Endodermal cell (in vitro differentiated cells): ENCODE data around the gene SPO11. TPM values are rescaled to one million over a fixed set of nuclear protein-coding genes. Genes with fewer than 3 reads are reported as not detected.

Experiments used
- DNase-seq: peaks from one replicate; pipeline ENCODE4 v3.0.0-alpha.2; 2017
- H3K27ac ChIP-seq: 2 replicates; pipeline ENCODE4 v1.5.1; 2013; ENCODE audit warnings: mild to moderate bottlenecking, low read depth, low read length, moderate library complexity
- H3K27me3 ChIP-seq: 2 replicates; pipeline ENCODE4 v1.6.1; 2013; ENCODE audit warnings: mild to moderate bottlenecking, low read length, moderate library complexity; ENCODE audit not compliant: insufficient read depth, control insufficient read depth, poor library complexity, severe bottlenecking
- H3K36me3 ChIP-seq: 2 replicates; pipeline ENCODE4 v1.7.0; 2013; ENCODE audit warnings: mild to moderate bottlenecking, low read length, moderate library complexity; ENCODE audit not compliant: control insufficient read depth, insufficient read depth
- H3K4me1 ChIP-seq: one replicate; pipeline ENCODE4 v1.7.0; 2013; ENCODE audit warnings: low read length; ENCODE audit not compliant: control insufficient read depth, insufficient read depth
- H3K4me3 ChIP-seq: 2 replicates; pipeline ENCODE4 v1.5.1; 2013; ENCODE audit warnings: mild to moderate bottlenecking, low read length, moderate library complexity
- H3K9ac ChIP-seq: 2 replicates; pipeline ENCODE4 v1.6.1; 2013; ENCODE audit warnings: mild to moderate bottlenecking, low read length, moderate library complexity; ENCODE audit not compliant: poor library complexity, severe bottlenecking; ENCODE audit errors: extremely low read depth
- H3K9me3 ChIP-seq: 2 replicates; pipeline ENCODE4 v1.6.1; 2013; ENCODE audit warnings: mild to moderate bottlenecking, low read length, moderate library complexity; ENCODE audit not compliant: control insufficient read depth
- H3K27ac Mint-ChIP-seq: 2 replicates; pipeline ENCODE4 v1.8.0; 2020; ENCODE audit warnings: mixed read lengths
- H3K27me3 Mint-ChIP-seq: 2 replicates; pipeline ENCODE4 v1.8.0; 2021; ENCODE audit warnings: mild to moderate bottlenecking, mixed read lengths; ENCODE audit not compliant: insufficient read depth
- H3K36me3 Mint-ChIP-seq: 2 replicates; pipeline ENCODE4 v1.8.0; 2020; ENCODE audit warnings: low read depth, mixed read lengths
- H3K4me1 Mint-ChIP-seq: 2 replicates; pipeline ENCODE4 v1.8.0; 2020; ENCODE audit warnings: mixed read lengths
- H3K4me3 Mint-ChIP-seq: 2 replicates; pipeline ENCODE4 v1.8.0; 2020; ENCODE audit warnings: mild to moderate bottlenecking, moderate library complexity, mixed read lengths
- H3K9me3 Mint-ChIP-seq: 2 replicates; pipeline ENCODE4 v1.8.0; 2020; ENCODE audit warnings: mild to moderate bottlenecking, mixed read lengths
- WGBS, 2 experiments: methylation state at CpG; one replicate each; pipeline versions ENCODE4 v1.1.5 to v1.1.7; 2013; ENCODE audit warnings: missing lambda C conversion rate in 2 of 2, mixed read lengths in 1 of 2; ENCODE audit not compliant: insufficient coverage in 1 of 2, insufficient read length in 1 of 2; 5-methylcytosine and 5-hydroxymethylcytosine counted together
- total RNA-seq, 2 donors: library from RNA; stranded (reverse); fragmentation: NEBNext Ultra II Directional in 1 of 2; extraction: Animal tissue kit (Norgen Biotek cat#: 25700) in 1 of 2; gene quantifications; 2 replicates in 1 of 2; 3 replicates in 1 of 2; pipeline ENCODE4 v1.2.1, GENCODE V29; 2021
- TF ChIP-seq, protein P1 (sequence below): fragments of 200-600 bp; sonication (generic); conservative IDR thresholded peaks from 2 replicates; pipeline ENCODE4 v1.5.0; 2021; ENCODE audit warnings: antibody characterized with exemption, mild to moderate bottlenecking

The SPO11 gene
- total RNA-seq, 2 donors from 2014 or later: not detected

DNA sequence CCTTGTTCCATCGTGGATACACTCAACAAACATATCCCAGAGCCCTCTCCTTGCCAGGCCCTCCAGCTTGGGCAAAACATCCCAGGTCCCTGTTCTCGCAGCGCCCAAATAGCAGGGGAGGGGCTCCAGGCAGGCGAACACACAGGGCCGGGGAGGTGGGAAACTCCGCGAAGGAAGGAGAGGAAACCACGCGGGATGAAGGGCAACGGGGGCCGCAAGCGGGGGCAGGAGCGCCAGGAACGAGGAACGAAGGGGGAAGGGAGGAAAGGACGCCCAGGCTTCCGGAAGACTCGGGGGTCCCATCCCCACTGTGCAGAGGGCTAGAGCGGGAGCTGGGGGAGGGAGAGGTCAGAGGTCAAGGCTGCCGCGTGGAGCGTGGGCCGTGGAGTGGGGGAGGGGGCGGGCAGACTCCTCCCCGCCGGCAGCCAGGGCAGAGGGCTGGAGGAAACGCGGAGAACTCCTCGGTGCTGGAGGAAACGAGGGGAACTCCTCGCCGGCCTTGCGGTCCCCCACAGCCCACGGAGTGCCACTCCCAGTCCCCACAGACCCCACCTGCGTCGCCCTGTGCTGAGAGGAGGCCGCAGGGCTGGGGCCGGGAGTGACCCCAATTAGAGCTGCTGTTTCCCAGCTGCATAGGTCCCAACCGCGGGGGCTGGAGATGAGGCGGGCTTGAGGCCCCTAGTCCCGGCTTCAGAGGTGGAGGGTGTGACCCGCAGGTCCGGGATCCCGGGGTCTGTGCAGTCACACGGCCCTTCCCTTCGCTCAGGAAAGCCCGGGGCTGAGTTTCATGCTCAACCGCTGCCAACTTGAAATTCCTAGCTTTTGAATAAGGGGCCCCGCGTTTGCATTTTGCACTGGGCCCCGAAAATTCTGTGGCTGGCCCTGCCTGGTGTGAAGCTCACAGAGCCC, 60.3 kb downstream of the SPO11 start:
- Histone ChIP-seq H3K9ac (no peak overlapping the region), H3K4me1 (peaks cover 7% of the 10 kb centered on the region), H3K27me3 (peaks cover 16% of the 10 kb centered on the region), H3K4me3 (no peak overlapping the region), H3K27ac (no peak overlapping the region), H3K36me3 (peaks cover 2% of the 10 kb centered on the region), H3K9me3 (no peaks in the 10 kb centered on the region)
- Mint-ChIP-seq H3K4me3 (peak overlapping the region; percentile 75), H3K4me1 (peaks cover 12% of the 10 kb centered on the region), H3K27me3 (peaks cover 14% of the 10 kb centered on the region), H3K9me3 (no peaks in the 10 kb centered on the region), H3K36me3 (peaks cover 21% of the 10 kb centered on the region), H3K27ac (peak overlapping the region; percentile 66)
- 38 to 42% methylated on average over 25 to 52 of the region's 52 CpGs for WGBS, 2 experiments
- peak; percentile 75 for DNase-seq
- TF ChIP-seq, protein P1, sequence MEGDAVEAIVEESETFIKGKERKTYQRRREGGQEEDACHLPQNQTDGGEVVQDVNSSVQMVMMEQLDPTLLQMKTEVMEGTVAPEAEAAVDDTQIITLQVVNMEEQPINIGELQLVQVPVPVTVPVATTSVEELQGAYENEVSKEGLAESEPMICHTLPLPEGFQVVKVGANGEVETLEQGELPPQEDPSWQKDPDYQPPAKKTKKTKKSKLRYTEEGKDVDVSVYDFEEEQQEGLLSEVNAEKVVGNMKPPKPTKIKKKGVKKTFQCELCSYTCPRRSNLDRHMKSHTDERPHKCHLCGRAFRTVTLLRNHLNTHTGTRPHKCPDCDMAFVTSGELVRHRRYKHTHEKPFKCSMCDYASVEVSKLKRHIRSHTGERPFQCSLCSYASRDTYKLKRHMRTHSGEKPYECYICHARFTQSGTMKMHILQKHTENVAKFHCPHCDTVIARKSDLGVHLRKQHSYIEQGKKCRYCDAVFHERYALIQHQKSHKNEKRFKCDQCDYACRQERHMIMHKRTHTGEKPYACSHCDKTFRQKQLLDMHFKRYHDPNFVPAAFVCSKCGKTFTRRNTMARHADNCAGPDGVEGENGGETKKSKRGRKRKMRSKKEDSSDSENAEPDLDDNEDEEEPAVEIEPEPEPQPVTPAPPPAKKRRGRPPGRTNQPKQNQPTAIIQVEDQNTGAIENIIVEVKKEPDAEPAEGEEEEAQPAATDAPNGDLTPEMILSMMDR: no peak

DNA sequence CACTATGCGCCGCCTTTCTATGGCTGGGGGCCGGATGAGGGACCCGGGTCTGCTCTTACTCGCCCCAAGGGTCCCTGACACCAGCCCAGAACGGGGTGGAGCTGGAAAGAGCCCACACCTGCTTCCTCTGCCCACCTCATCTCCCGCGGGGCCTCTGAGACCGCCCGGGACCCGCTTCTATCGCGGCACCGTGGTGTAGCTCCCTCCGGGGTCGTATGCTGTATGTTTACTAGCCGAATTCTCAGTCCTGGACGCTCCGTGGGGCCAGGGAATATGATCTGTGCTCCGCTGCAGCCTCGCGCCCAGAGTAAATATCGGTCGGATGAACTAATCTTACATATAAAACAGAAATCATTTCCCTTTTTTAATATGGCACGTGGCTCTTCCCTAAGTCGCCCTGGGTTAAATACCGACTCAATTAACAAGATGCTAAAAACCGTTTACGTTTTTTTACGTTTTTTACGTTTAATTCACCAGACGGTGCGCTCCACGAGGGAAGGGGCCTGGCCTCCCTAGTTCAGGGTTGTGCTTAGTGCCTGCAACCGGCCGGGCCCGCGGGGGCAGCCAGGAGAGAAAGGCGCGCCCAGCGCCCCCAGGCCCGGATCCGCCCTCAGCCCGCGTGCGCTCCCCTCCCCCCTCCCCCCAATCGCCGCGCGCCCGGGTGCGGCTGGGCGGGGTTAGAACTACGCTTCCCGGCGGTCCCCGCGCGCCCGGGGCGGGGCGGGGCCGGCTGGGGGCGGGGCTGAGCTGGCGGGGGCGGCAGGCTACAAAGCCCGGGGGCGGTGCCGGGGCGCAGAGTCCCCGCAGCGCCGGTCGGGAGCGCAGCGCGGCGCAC, 61.2 kb downstream of the SPO11 start, which contains the start of gene RBM38:
RBM38 (plus strand) TSS at position 793 of the 835 bp plus-strand sequence. CDS start 186 bp downstream, outside the sequence.
- H3K9ac ChIP-seq: peak within 1 kb of the TSS; percentile 34
- H3K27ac Mint-ChIP-seq: peak within 1 kb of the TSS; percentile 66
- H3K9me3 Mint-ChIP-seq: no peaks in the 10 kb centered on the region
- peak within 1 kb of the TSS; percentile 75 for H3K4me3 Mint-ChIP-seq
- peaks cover 22% of the 10 kb centered on the region for H3K36me3 Mint-ChIP-seq
- peaks cover 14% of the 10 kb centered on the region for H3K27me3 Mint-ChIP-seq
- H3K4me1 ChIP-seq: peaks cover 7% of the 10 kb centered on the region
- TF ChIP-seq, protein P1: no peak
- H3K27me3 ChIP-seq: peaks cover 16% of the 10 kb centered on the region
- no peak within 1 kb of the TSS for H3K27ac ChIP-seq
- WGBS, 2 experiments: 15 to 28% methylated on average over 39 to 75 of the region's 78 CpGs
- DNase-seq: peak; percentile 92
- H3K9me3 ChIP-seq: no peaks in the 10 kb centered on the region
- peaks cover 4% of the 10 kb centered on the region for H3K36me3 ChIP-seq
- H3K4me1 Mint-ChIP-seq: peaks cover 16% of the 10 kb centered on the region
- H3K4me3 ChIP-seq: peak within 1 kb of the TSS; percentile 80
